Kidney epithelial cell (primary cell): ENCODE data around the gene ABCC1. TPM values are rescaled to one million over a fixed set of nuclear protein-coding genes. Genes with fewer than 3 reads are reported as not detected.

ENCODE experiments used
- DNase-seq: peaks from one replicate; pipeline ENCODE4 v3.0.0-alpha.2; 2010; ENCODE audit warnings: low read depth
- H3K27me3 ChIP-seq: 2 replicates; pipeline ENCODE4 v1.6.0; 2011; ENCODE audit warnings: low read length; ENCODE audit not compliant: control insufficient read depth, insufficient read depth
- H3K36me3 ChIP-seq: 2 replicates; pipeline ENCODE4 v1.5.1; 2011; ENCODE audit warnings: low read length; ENCODE audit not compliant: control insufficient read depth, insufficient read depth
- H3K4me3 ChIP-seq: 2 replicates; pipeline ENCODE4 v1.5.1; 2011; ENCODE audit warnings: low read depth, mild to moderate bottlenecking, control low read depth, low read length
- CTCF ChIP-seq: IDR thresholded peaks from 2 replicates; pipeline ENCODE4 v1.5.1; 2011; ENCODE audit warnings: mild to moderate bottlenecking, moderate library complexity, low read length, control low read depth, inconsistent platforms; ENCODE audit not compliant: insufficient read depth, poor library complexity, severe bottlenecking
- total RNA-seq: library from RNA; depleted of rRNA; stranded (reverse); fragments of >200 nt; gene quantifications from 2 replicates; pipeline ENCODE4 v1.2.3, GENCODE V29; 2015

The ABCC1 gene
- total RNA-seq, 1 donor from 2014 or later: 24.9 TPM

DNA sequence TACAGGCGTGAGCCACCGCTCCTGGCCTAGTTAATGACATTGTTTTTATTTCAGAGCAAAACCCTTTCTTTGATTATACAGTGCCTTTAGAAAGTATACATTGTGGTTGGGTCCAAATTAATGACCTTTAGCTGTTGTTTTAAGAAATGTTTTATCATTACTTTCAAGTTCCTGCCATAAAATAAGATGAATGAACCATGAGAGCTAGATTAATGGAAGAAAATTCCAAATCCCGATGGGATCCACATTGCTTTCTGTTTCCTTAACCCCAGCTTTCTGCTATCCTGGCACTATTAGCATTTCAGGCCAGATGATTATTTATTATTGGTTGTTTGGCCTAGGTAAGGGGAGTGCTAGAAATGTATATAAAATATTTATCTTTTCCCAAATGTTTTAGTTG lies 131.7 kb downstream of the ABCC1 start:
- no peak for TF ChIP-seq CTCF
- no peak overlapping the region for H3K4me3 ChIP-seq
- peaks cover 2% of the 10 kb centered on the region for H3K36me3 ChIP-seq
- DNase-seq: no peak
- H3K27me3 ChIP-seq: no peaks in the 10 kb centered on the region

DNA sequence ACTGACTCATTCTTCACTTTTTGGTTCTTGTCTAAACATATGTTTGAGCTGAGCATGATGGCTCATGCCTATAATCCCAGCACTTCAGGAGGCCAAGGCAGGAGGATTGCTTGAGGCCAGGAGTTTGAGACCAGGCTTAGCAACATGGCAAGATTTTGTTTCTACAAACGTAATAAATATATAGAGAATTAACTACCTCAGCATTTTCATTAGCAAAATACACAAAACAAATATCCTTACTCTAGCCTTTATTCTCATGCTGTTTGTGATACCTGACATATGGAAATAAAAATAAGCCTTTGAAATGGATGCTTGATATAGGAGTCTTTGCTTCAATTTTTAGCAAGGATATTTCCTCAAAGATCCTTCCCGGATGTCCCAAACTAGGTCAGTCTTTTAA lies 132.8 kb downstream of the ABCC1 start:
- peaks cover 2% of the 10 kb centered on the region for H3K36me3 ChIP-seq
- DNase-seq: no peak
- no peak overlapping the region for H3K4me3 ChIP-seq
- TF ChIP-seq CTCF: no peak
- no peaks in the 10 kb centered on the region for H3K27me3 ChIP-seq

GRCh38 chr16:16083421-16084156 lies 134.2 kb downstream of the ABCC1 start:
- peaks cover 2% of the 10 kb centered on the region for H3K36me3 ChIP-seq

DNA sequence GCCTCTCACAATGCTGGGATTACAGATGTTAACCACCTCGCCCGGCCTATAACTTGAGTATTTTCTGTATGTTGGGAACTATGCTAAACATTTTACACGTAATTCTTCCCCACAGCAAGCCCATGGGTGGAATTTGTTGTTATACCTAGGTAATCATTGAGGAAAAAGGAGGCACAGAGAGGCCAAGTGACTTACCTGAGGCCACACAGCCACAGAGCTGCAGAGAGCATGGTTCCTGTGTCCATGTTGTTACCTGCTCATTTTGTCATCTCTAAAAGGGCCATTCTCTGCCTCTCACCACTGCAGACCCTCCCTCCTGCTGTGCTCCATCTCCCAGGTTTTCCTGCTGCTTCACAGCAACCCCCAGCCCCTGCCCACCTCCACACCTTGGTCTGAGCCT lies 135.5 kb downstream of the ABCC1 start:
- no peak for DNase-seq
- no peak for TF ChIP-seq CTCF
- Histone ChIP-seq H3K27me3 (no peaks in the 10 kb centered on the region), H3K36me3 (peaks cover 2% of the 10 kb centered on the region), H3K4me3 (no peak overlapping the region)

More at GRCh38 chr16:16083421-16084156, 134.2 kb downstream of the ABCC1 start:
- Histone ChIP-seq H3K4me3 (no peak overlapping the region), H3K27me3 (no peaks in the 10 kb centered on the region)
- peak; percentile 16 for DNase-seq
- TF ChIP-seq CTCF: no peak

GRCh38 chr16:16086653-16087446 lies 137.4 kb downstream of the ABCC1 start:
- no peak overlapping the region for H3K4me3 ChIP-seq

More at GRCh38 chr16:16086653-16087446, 137.4 kb downstream of the ABCC1 start:
- Histone ChIP-seq H3K27me3 (no peaks in the 10 kb centered on the region), H3K36me3 (peaks cover 2% of the 10 kb centered on the region)
- TF ChIP-seq CTCF: no peak
- no peak for DNase-seq
